ENCODE measurements around the gene PARD3. TPM values are rescaled to one million over a fixed set of nuclear protein-coding genes. Genes with fewer than 3 reads are reported as not detected.
A peak's percentile ranks its signal among the peaks of the same experiment; 100 is the strongest.

Gene PARD3
- total RNA-seq, 1 donor, result 42.1 TPM

- no peak for TF ChIP-seq CTCF (IDR thresholded peaks at IDR 0.05; ENCODE audit: insufficient read depth, low read length)
- H3K4me3 ChIP-seq (ENCODE audit: low read depth, low read length), result no peak overlapping the region
- peak; percentile 33 for DNase-seq (ENCODE audit: low read depth)
These were observed 407.7 kb downstream of the PARD3 start for GRCh38 chr10:34407324-34407805.

- no peak for TF ChIP-seq CTCF (IDR thresholded peaks at IDR 0.05; ENCODE audit: insufficient read depth, low read length)
- H3K4me3 ChIP-seq (ENCODE audit: low read depth, low read length), result no peak overlapping the region
- no peak for DNase-seq (ENCODE audit: low read depth)
These were observed 408.4 kb downstream of the PARD3 start for GRCh38 chr10:34406463-34407323.

GRCh38 chr10:34405611-34406462, 409.3 kb downstream of the PARD3 start:
- TF ChIP-seq CTCF (IDR thresholded peaks at IDR 0.05; ENCODE audit: insufficient read depth, low read length), result no peak
- DNase-seq (ENCODE audit: low read depth), result peak; percentile 60
- H3K4me3 ChIP-seq (ENCODE audit: low read depth, low read length), result no peak overlapping the region

- DNase-seq (ENCODE audit: low read depth), result peak; percentile 53
- no peak for TF ChIP-seq CTCF (IDR thresholded peaks at IDR 0.05; ENCODE audit: insufficient read depth, low read length)
- H3K4me3 ChIP-seq (ENCODE audit: low read depth, low read length), result no peak overlapping the region
These were observed 411.6 kb downstream of the PARD3 start for GRCh38 chr10:34403512-34403911.

- no peak for DNase-seq (ENCODE audit: low read depth)
These were observed 415.0 kb downstream of the PARD3 start for GRCh38 chr10:34400075-34400474.

More at GRCh38 chr10:34400075-34400474, 415.0 kb downstream of the PARD3 start:
- TF ChIP-seq CTCF (IDR thresholded peaks at IDR 0.05; ENCODE audit: insufficient read depth, low read length), result no peak
- no peak overlapping the region for H3K4me3 ChIP-seq (ENCODE audit: low read depth, low read length)
